Choroid plexus epithelial cell (primary cell): ENCODE data around the gene MMD2.

Source experiments
- DNase-seq: peaks from one replicate; pipeline ENCODE4 v3.0.0-alpha.2; 2010; ENCODE audit warnings: low read depth
- H3K4me3 ChIP-seq: 2 replicates; pipeline ENCODE4 v1.5.1; 2011; ENCODE audit warnings: low read depth, mild to moderate bottlenecking, control low read depth, low read length, moderate library complexity
- TF ChIP-seq, protein P1 (sequence below): conservative IDR thresholded peaks from 2 replicates; pipeline ENCODE4 v1.5.1; 2011; ENCODE audit warnings: low read depth, mild to moderate bottlenecking, control low read depth, inconsistent platforms, low read length, moderate library complexity

MMD2 gene

GRCh38 chr7:4856336-4857057, 102.5 kb downstream of the MMD2 start:
- TF ChIP-seq, protein P1, sequence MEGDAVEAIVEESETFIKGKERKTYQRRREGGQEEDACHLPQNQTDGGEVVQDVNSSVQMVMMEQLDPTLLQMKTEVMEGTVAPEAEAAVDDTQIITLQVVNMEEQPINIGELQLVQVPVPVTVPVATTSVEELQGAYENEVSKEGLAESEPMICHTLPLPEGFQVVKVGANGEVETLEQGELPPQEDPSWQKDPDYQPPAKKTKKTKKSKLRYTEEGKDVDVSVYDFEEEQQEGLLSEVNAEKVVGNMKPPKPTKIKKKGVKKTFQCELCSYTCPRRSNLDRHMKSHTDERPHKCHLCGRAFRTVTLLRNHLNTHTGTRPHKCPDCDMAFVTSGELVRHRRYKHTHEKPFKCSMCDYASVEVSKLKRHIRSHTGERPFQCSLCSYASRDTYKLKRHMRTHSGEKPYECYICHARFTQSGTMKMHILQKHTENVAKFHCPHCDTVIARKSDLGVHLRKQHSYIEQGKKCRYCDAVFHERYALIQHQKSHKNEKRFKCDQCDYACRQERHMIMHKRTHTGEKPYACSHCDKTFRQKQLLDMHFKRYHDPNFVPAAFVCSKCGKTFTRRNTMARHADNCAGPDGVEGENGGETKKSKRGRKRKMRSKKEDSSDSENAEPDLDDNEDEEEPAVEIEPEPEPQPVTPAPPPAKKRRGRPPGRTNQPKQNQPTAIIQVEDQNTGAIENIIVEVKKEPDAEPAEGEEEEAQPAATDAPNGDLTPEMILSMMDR: no peak
- DNase-seq: no peak

More at GRCh38 chr7:4856336-4857057, 102.5 kb downstream of the MMD2 start:
- no peak overlapping the region for H3K4me3 ChIP-seq
